Measurements from ENCODE around the gene BNIP1. TPM values are rescaled to one million over a fixed set of nuclear protein-coding genes. Genes with fewer than 3 reads are reported as not detected.
"Not testable (repeated sequence)": the region's sequence is repeated elsewhere in the genome, so short reads cannot be mapped to it uniquely, and the experiment has no call there.

Gene BNIP1
- total RNA-seq, 1 experiment from 2014 or later, result 22.2 TPM

DNA sequence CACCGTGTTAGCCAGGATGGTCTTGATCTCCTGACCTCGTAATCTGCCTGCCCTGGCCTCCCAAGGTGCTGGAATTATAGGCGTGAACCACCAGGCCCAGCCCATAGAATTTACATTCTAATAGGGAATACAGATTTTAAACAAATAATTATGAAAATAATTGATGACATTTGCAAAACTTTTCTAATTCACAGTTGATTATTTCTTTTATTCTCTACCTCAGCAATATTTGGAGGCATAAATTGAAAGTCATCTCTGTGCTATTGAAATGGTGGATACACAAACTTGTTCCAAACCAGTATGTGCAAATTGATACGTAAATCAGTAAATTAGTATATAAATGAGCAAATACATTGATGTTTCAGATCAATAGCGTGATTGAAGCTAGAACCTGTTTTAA, 8.2 kb downstream of the BNIP1 start:
- Histone ChIP-seq H3K4me1 (no peaks in the 10 kb centered on the region), H3K4me3 (no peak overlapping the region), H3K36me3 (peaks cover 29% of the 10 kb centered on the region), H3K9me3 (replicated peaks) (no peaks in the 10 kb centered on the region), H3K27me3 (no peaks in the 10 kb centered on the region), H3K27ac (no peak overlapping the region)
- no peak for DNase-seq

DNA sequence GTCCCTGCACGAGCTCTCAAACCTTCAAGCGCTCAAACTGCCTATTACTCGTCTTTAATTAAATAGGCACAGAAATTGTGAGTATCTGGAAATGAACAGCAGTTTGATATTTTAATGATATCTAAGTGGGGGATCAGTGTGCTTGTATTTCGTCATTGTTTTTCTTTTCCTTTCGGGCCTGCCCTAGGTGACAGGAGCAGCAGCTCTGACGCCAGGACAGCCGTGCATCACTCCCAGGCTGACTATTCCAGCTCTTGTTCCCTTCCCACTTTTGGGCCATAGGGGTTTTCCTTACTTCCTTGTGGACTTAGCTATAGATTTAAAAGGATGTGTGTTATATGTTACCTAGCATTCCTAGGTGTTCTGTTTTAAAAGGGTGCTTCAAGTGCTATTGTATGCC, 9.5 kb downstream of the BNIP1 start:
- Histone ChIP-seq H3K9me3 (replicated peaks) (no peaks in the 10 kb centered on the region), H3K27ac (no peak overlapping the region)

DNA sequence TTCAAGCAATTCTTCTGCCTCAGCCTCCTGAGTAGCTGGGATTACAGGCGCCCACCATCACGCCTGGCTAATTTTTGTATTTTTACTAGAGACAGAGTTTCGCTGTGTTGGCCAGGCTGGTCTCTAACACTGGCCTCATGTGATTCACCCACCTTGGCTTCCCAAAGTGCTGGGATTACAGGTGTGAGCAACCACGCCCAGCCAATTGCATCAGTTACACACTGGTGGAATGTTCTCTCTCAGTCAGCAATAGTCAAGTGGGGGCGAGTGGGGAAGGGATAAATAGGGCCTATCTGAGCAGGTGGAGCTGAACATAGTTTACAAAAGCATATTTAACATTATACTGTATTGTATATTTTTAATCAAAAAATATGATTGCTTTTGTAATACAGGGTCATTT, 10.3 kb downstream of the BNIP1 start:
- not testable (repeated sequence) for H3K27ac ChIP-seq; H3K4me1 ChIP-seq; DNase-seq; H3K4me3 ChIP-seq; H3K9me3 ChIP-seq (replicated peaks); H3K27me3 ChIP-seq
- peaks cover 29% of the 10 kb centered on the region for H3K36me3 ChIP-seq

More for the DNA sequence above, 9.5 kb downstream of the BNIP1 start:
- Histone ChIP-seq H3K4me1 (no peaks in the 10 kb centered on the region), H3K4me3 (no peak overlapping the region), H3K36me3 (peaks cover 31% of the 10 kb centered on the region), H3K27me3 (no peaks in the 10 kb centered on the region)
- DNase-seq, result no peak

DNA sequence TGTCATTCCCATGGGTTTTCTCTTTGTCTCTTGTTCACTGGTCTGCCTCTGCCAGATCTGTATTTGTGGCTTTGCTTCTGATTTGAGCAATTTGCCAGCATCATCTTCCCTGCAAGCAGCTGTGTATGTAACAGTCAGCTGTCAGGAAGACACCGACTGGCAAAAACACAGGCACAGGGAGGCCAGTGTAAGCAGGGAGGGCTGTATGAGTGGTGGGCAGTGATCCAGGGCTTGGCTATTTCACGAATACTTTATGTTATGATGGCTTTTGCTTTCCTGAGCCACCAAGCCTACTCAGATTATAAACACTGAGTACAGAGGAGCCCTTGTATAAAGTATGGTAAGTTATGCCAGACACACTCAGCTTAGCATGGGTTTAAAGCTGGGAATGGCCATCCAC, 11.6 kb downstream of the BNIP1 start:
- H3K9me3 ChIP-seq (replicated peaks), result no peaks in the 10 kb centered on the region
- DNase-seq, result peak; percentile 24 to 34
- H3K36me3 ChIP-seq, result peaks cover 30% of the 10 kb centered on the region
- no peak overlapping the region for H3K4me3 ChIP-seq
- no peak overlapping the region for H3K27ac ChIP-seq
- H3K4me1 ChIP-seq, result no peaks in the 10 kb centered on the region
- no peaks in the 10 kb centered on the region for H3K27me3 ChIP-seq

DNA sequence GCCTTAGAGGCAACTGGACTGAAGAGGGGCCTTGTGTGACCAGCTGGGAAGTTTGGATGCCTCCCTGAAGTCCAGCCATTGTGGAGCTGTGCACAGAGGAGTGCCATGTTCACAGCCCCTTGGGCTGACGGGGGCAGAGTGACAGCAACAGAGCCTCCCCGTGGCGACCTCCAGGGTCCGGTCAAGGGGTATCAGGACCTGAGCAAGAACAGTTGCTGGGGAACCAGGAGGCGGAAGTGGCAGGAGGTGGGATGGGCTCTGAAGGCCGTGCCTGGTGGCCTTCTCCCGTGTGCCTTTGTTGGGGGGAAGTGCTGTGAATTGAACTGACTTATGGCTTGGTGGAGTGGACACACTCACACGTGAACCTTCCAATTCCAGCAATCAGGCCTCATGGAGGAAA, 14.0 kb downstream of the BNIP1 start:
- Histone ChIP-seq H3K27me3 (no peaks in the 10 kb centered on the region), H3K4me1 (no peaks in the 10 kb centered on the region), H3K4me3 (no peak overlapping the region), H3K27ac (no peak overlapping the region), H3K36me3 (peaks cover 31% of the 10 kb centered on the region), H3K9me3 (replicated peaks) (no peaks in the 10 kb centered on the region)
- DNase-seq, result no peak

DNA sequence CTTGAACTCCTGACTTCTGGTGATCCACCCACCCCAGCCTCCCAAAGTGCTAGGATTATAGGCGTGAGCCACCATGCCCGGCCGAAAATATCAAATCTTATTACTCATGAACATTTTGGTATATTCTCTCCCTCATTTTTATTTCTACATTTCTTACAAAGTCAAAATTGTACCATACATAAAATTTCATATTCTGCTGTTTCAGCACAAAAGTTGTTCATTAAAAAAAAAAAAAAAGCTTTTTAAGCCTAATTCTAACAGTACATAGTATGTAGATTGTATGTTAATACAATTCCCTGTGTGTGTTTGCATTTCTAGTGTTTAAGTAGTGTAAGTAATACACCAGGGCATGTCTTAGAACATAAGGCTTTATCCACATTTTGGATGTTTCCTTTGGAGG, 14.9 kb downstream of the BNIP1 start:
- Histone ChIP-seq H3K4me3 (no peak overlapping the region), H3K36me3 (peaks cover 34% of the 10 kb centered on the region), H3K27ac (no peak overlapping the region), H3K9me3 (replicated peaks) (no peaks in the 10 kb centered on the region), H3K4me1 (no peaks in the 10 kb centered on the region), H3K27me3 (no peaks in the 10 kb centered on the region)
- no peak for DNase-seq

DNA sequence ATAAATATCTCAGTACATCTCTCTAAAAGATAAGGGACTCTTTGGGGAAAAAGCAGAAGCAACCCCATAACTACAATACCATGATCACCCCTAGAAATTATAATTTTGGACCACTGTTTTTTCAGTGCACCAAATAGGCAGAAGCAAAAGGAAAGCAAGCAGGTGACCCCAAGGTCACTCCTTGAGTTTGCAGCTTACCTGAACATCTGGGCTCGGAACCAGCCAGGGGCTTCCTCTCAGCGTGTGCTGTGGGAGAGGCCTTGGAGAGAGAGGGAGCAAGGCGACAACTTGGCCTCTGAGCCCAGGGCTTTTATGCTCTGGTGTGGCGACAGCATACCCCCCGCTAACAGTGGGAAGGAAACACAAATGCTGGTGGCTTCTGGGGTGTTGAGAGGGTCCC, 16.8 kb downstream of the BNIP1 start:
- peaks cover 19% of the 10 kb centered on the region for H3K36me3 ChIP-seq
- H3K27ac ChIP-seq, result no peak overlapping the region
- H3K27me3 ChIP-seq, result no peaks in the 10 kb centered on the region
- no peaks in the 10 kb centered on the region for H3K9me3 ChIP-seq (replicated peaks)
- DNase-seq, result no peak
- H3K4me3 ChIP-seq, result no peak overlapping the region
- peaks cover 3% of the 10 kb centered on the region; the same call in 1 of the 2 replicates for H3K4me1 ChIP-seq

DNA sequence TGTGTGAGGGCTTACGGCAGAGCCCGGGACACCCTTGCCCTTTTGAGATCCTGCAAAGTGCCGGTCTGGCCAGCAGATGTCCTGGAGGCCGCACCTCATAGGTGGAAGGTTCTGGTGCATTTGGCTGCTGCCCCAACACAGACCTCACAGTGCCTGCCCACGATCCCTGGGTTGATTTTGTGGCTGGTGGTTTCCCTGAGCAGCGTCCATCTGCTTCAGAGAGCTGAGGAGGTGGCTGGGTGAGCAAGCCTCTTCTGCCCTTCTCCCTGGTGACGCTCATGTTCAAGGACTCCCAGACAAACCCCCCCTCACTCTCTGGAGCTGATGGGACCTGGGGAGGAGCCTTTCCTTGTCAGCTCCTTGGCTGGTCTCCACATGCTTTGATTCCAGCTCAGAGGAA, 18.9 kb downstream of the BNIP1 start:
- H3K27ac ChIP-seq, result no peak overlapping the region
- no peak for DNase-seq
- no peaks in the 10 kb centered on the region for H3K27me3 ChIP-seq
- no peak overlapping the region for H3K4me3 ChIP-seq
- no peaks in the 10 kb centered on the region for H3K9me3 ChIP-seq (replicated peaks)
- peaks cover 18% of the 10 kb centered on the region for H3K36me3 ChIP-seq
- peaks cover 4% of the 10 kb centered on the region; the same call in 1 of the 2 replicates for H3K4me1 ChIP-seq

DNA sequence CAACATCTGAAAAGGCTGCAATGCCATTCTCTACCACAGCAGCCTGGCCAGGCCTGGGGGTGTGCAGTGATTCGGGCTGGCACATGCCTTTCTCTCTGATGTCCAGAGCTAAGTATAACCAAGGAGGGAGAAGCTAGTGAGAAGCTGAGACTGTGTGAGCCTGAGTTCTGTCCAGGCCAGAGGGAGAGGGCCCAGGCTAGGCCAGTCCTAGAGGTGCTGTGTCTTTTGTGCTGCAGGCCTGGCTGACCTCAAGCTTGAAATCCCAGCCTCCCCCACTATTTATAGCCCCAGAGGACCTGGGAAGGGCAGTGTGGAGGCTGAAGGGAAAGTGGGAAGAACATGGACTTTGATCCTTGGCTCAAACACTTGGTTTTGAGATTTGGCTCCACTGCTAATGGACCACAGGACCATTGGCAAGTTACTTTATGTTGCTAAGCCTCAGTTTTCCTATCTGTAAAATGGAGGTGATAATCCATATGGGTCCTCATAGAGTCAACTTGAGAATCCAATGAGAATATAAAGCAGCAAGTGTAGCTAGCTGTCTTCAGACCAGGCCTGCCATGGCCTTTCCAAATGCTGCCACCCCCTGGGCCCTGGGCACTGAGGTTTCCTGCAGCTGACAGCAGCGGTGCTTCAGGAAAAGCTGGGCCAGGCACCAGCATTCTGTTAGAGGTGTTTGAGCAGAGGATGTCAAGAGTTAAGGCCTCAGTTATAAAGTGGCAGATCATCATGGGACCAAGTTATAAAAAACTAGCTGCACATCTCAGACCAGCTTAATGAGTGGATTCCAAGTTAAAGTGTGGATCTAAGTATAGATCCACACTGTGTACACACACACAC, 21.1 kb downstream of the BNIP1 start:
- no peaks in the 10 kb centered on the region for H3K9me3 ChIP-seq (replicated peaks)
- no peak overlapping the region for H3K27ac ChIP-seq
- peaks cover 9% of the 10 kb centered on the region for H3K36me3 ChIP-seq
- peaks cover 4% of the 10 kb centered on the region; the same call in 1 of the 2 replicates for H3K4me1 ChIP-seq
- H3K27me3 ChIP-seq, result no peaks in the 10 kb centered on the region
- no peak overlapping the region for H3K4me3 ChIP-seq
- DNase-seq, result no peak

DNA sequence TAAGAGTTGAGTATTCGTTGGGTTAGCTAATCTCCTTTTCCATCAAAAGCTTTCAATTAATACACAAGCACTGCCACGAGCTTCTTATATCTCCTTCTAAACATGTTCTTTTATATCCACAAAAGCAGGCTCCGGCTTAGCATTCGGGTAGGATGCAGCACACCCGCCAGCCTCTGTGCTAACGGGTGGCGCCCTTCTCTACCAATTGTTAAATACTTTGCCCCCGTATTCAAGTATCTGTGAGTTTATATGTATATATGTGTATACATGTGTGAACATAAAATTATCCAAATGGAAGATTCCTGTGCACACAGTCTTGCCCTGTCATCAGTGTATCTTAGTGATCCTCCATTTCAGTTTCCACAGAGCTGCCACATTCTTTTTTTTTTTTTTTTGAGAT, 27.8 kb downstream of the BNIP1 start:
- DNase-seq, result no peak
- no peak overlapping the region for H3K4me3 ChIP-seq
- no peaks in the 10 kb centered on the region for H3K4me1 ChIP-seq
- no peaks in the 10 kb centered on the region for H3K9me3 ChIP-seq (replicated peaks)
- no peaks in the 10 kb centered on the region for H3K36me3 ChIP-seq
- no peak overlapping the region for H3K27ac ChIP-seq
- H3K27me3 ChIP-seq, result no peaks in the 10 kb centered on the region

DNA sequence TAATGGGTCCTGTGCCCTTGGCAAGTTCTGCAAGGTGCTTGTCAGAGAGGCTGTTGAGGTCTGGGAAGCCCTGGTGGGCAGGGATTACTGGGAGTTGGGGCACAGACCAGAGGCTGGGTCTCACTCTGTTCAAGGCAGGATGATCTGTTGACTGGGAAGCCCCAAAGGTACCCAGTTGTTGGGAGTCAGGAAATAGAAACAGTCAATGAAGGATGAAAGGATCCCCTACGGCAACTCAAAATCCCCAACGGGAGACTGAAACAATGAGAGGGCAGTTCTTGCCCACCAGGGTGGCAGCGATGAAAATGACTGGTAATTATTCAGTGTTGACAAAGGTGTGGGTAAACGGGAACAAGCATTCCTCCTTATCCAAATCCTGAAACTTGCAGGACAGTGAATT, 31.2 kb downstream of the BNIP1 start:
- Histone ChIP-seq H3K4me1 (peaks cover 8% of the 10 kb centered on the region), H3K36me3 (no peaks in the 10 kb centered on the region), H3K9me3 (replicated peaks) (no peaks in the 10 kb centered on the region), H3K27me3 (no peaks in the 10 kb centered on the region), H3K27ac (no peak overlapping the region), H3K4me3 (no peak overlapping the region)
- no peak for DNase-seq

DNA sequence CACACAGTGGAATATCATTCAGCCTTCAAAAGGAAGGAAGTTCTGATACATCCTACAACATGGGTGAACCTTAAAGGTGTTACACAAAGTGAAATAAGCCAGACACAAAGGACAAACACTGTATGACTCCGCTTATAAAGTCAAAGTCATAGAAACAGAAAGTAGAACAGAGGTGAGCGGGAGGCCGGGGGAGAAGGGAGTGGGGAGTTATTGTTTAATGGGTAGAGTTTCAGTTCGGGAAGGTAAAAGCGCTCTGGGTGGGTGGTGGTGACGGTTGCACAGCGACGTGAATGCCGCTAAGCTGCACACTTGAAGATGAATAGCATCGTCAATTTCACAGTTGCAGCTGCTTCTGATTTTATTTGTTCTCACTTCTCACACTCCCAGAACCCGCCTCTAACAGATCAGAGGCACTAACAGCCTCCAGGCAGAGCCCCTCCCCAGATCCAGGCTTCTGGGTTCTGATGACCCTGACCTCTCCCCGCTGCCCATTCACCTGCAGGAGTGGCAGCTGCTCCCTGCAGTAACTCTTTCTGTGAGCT, 34.1 kb downstream of the BNIP1 start:
- Histone ChIP-seq H3K27ac (peak overlapping the region; percentile 47; the same call in 1 of the 2 replicates), H3K36me3 (no peaks in the 10 kb centered on the region), H3K9me3 (replicated peaks) (0 out of 2 replicates have a peak, but pooled peaks cover 2% of the 10 kb centered on the region), H3K4me3 (0 out of 2 replicates have a peak overlapping the region, but pooled peaks have one; percentile 1), H3K27me3 (no peaks in the 10 kb centered on the region), H3K4me1 (peaks cover 8% of the 10 kb centered on the region)
- peak; percentile 65 to 79 for DNase-seq

DNA sequence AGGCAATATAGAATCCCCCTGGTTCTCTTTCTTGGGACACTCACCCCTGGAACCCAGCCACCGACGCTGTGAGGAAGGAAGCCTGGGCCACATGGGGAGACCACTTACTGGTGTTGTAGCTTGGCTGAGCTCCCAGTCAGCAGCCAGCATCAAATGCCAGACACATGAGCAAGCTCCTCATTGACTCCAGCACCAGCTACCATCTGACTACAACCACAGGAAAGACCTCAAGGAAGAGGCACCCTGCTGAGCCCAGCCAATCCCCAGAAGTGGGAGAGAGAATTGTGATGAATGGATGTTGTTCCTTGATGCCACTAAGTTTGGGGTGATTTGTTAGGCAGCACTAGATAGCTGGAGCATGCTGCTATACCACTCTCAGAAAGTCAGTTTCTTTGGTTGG, 36.0 kb downstream of the BNIP1 start:
- Histone ChIP-seq H3K27me3 (no peaks in the 10 kb centered on the region), H3K36me3 (no peaks in the 10 kb centered on the region), H3K4me3 (no peak overlapping the region), H3K27ac (no peak overlapping the region), H3K4me1 (peaks cover 8% of the 10 kb centered on the region), H3K9me3 (replicated peaks) (0 out of 2 replicates have a peak, but pooled peaks cover 5% of the 10 kb centered on the region)
- DNase-seq, result no peak

DNA sequence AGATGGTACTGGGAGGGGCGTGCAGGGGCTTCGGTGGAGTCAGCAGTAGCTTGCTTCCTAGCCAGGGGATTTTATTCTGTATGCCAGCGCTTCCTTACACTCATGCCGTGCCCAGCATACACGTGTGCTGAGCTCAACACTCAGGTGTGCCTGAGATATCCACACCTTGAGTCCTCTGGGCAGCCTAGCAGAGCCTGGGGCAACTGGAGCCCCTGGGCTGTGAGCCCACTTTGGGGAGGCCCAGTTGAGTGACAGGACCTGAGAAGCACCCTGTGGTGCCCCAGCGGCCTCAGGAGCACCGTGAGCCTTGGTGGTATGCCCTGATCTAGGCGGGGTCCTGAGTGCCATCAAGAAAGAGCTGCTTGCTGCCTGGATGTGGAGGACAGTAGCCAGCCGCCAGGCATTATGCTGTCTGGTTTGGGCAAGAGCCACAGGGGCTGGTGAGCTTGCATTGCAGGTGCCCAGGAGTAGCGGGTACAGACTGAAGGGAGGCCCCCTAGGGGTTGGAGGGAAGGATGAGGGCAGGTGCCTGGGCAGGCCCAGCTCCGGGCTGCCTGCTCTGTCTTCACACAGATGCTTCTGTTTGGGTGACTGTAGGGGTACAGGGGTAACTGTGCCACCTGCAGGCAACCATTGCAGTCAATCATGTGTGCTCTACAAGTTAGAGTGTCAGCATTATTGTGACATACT, 42.9 kb downstream of the BNIP1 start:
- Histone ChIP-seq H3K27me3 (no peaks in the 10 kb centered on the region), H3K9me3 (replicated peaks) (0 out of 2 replicates have a peak, but pooled peaks cover 2% of the 10 kb centered on the region), H3K4me3 (no peak overlapping the region), H3K27ac (no peak overlapping the region), H3K4me1 (no peaks in the 10 kb centered on the region), H3K36me3 (no peaks in the 10 kb centered on the region)
- DNase-seq, result no peak

DNA sequence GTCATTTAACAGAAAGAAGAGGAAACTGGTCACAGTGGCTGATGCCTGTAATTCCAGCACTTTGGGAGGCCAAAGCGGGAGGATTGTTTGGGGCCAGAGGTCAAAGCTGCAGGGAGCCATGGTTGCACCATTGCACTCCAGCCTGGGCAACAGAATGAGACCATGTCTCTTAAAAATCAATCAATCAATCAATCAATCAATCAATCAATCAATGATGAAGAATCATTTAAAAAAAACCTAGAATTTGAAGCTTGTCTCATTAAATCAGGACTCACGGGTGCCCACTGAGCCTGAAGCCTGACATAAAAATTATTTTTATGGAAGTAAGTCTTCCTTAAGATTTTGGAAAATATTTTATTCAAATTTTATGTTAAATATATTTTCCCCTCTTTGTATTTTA, 43.9 kb downstream of the BNIP1 start:
- Histone ChIP-seq H3K4me3 (no peak overlapping the region), H3K9me3 (replicated peaks) (0 out of 2 replicates have a peak, but pooled peaks cover 2% of the 10 kb centered on the region), H3K27me3 (no peaks in the 10 kb centered on the region), H3K4me1 (no peaks in the 10 kb centered on the region), H3K36me3 (no peaks in the 10 kb centered on the region), H3K27ac (no peak overlapping the region)
- no peak for DNase-seq

All from SJCRH30 (cell line).